HG03378 (cell line): ENCODE data around the gene MORC2.

ENCODE experiments used
- ATAC-seq: cut with Tn5 transposase; IDR thresholded peaks from one replicate; pipeline ENCODE4 v1.9.1; 2021; ENCODE audit warnings: mild to moderate bottlenecking, moderate library complexity; ENCODE audit not compliant: unreplicated experiment

The MORC2 gene

GRCh38 chr22:30922151-30922611, 46.4 kb downstream of the MORC2 start:
- no peak for ATAC-seq

- ATAC-seq, result no peak
Observed at GRCh38 chr22:30921108-30921507, 47.5 kb downstream of the MORC2 start.

- no peak for ATAC-seq
Observed at GRCh38 chr22:30920407-30920806, 48.2 kb downstream of the MORC2 start.

GRCh38 chr22:30919973-30920372, 48.6 kb downstream of the MORC2 start:
- ATAC-seq, result no peak

- no peak for ATAC-seq
Observed at GRCh38 chr22:30918761-30919160, 49.8 kb downstream of the MORC2 start.

GRCh38 chr22:30910358-30910757, 58.2 kb downstream of the MORC2 start:
- no peak for ATAC-seq

- no peak for ATAC-seq
Observed at GRCh38 chr22:30909306-30909705, 59.3 kb downstream of the MORC2 start.

- ATAC-seq, result no peak
Observed at GRCh38 chr22:30908051-30908461, 60.5 kb downstream of the MORC2 start.

GRCh38 chr22:30906946-30907345, 61.6 kb downstream of the MORC2 start:
- no peak for ATAC-seq

GRCh38 chr22:30906411-30906810, 62.2 kb downstream of the MORC2 start:
- ATAC-seq, result no peak

- no peak for ATAC-seq
Observed at GRCh38 chr22:30905696-30906341, 62.8 kb downstream of the MORC2 start.

GRCh38 chr22:30903876-30904460, 64.6 kb downstream of the MORC2 start:
- no peak for ATAC-seq

- no peak for ATAC-seq
Observed at GRCh38 chr22:30902496-30903357, 65.8 kb downstream of the MORC2 start.

- ATAC-seq, result no peak
Observed at GRCh38 chr22:30894371-30894740, 74.2 kb downstream of the MORC2 start.

GRCh38 chr22:30893434-30894370, 74.9 kb downstream of the MORC2 start:
- ATAC-seq, result no peak

GRCh38 chr22:30892731-30893221, 75.8 kb downstream of the MORC2 start:
- no peak for ATAC-seq

GRCh38 chr22:30892286-30892685, 76.3 kb downstream of the MORC2 start:
- ATAC-seq, result no peak

GRCh38 chr22:30891781-30892180, 76.8 kb downstream of the MORC2 start:
- ATAC-seq, result no peak

GRCh38 chr22:30891443-30891755, 77.2 kb downstream of the MORC2 start:
- no peak for ATAC-seq

- ATAC-seq, result no peak
Observed at GRCh38 chr22:30890686-30891442, 77.7 kb downstream of the MORC2 start.
